Superior temporal gyrus (tissue), 1 donor: ENCODE data around the gene HACD2.
"Not testable (repeated sequence)": the region's sequence is repeated elsewhere in the genome, so short reads cannot be mapped to it uniquely, and the experiment has no call there.

Experiments used
- DNase-seq: peaks from one replicate; pipeline ENCODE4 v3.0.0-alpha.2; 2016; ENCODE audit errors: extremely low spot score

Gene HACD2

DNA sequence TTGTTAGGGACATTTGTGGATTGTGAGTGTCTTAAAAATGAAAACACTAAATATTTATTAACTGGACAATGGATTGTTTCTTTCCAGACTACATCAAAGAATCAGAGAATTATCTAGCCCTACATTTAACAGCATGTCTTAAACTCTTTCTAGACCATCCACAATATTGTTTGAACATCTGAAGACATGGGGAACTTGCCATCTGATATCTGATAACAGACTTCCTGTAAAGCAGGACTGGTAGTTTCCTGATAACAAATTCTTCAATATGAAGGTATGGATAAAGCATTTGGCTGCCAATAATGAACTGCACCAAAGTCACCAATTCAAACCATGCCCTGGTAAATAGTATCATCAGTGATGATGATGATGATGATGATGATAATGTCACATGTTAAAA lies 26.2 kb upstream of the HACD2 start:
- no peak for DNase-seq

DNA sequence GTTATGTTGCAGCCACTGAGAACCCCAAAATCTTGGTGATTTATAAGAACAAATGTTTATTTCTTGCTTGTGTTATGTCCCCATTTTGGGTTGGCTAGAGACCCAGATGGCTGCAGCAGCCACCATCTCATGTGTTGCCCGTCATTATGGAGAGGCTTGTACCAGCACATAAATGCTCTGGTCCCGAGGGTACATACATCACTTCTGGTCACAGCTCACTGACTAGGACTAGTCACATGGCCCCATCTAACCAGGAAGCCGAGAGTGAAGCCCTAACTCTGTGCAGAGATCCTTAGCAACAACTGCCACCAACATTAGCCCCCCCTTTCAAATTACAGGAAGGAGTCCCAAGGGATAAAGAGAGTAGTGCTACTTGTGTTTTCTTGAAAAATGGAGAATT lies 25.5 kb upstream of the HACD2 start:
- no peak for DNase-seq

GRCh38 chr3:123609063-123609462 lies 24.2 kb upstream of the HACD2 start:
- no peak for DNase-seq

- no peak for DNase-seq
These were observed 23.5 kb upstream of the HACD2 start for GRCh38 chr3:123608263-123608937.

DNA sequence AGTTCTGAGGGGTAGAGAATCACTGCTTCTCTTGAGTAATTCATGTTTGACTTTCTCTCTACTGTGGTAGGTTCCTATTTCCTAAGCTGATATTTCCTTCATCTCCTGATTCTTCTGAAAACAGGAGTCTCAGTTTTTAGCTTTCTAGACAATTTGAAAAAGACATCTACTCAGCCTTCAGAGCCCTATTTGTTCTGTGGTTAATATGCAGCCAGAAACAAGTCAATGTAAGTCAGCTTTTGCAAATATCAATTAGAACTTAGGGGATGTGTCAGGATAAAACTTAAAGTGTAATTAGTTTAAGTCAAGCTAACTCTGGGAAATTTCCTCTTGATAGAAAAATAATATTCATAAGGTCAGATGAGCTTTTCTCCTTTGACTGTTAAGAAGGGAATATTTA lies 21.7 kb upstream of the HACD2 start:
- DNase-seq = no peak

DNA sequence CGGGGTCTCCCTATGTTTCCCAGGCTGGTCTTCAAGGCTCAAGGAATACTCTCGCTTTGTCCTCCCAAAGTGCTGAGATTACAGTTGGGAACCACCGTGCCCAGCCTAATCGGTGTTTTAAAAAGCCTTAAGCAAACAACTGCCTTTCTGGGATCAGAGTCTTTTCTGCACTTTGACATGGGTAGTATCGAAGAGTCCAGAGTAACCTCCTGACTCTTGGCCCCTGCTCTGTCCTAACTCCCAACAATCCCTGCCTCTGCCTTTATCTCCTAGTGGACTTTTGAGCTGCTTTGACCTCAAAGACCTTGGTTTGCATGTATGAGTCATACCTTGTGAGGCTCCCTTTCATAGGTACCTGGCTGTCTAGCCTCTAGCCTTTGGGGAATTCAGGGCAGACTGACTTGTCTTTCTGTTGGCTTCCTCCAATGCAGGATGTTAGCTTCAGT lies 21.0 kb upstream of the HACD2 start:
- DNase-seq = no peak

DNA sequence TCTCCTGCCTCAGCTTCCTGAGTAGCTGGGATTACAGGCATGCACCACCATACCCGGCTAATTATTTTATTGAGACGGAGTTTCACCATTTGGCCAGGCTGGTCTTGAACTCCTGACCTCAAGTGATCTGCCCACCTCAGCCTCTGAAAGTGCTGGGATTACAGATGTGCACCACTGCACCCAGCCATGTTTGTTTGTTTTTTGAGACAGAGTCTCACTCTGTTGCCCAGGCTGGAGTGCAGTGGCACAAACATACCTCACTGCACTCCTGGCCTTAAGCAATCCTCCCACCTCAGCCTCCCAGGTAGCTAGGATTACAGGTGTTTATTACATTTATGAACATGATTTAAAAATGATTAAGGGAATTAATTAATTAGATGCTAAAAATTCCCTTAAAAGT lies 18.3 kb upstream of the HACD2 start:
- DNase-seq = not testable (repeated sequence)

DNA sequence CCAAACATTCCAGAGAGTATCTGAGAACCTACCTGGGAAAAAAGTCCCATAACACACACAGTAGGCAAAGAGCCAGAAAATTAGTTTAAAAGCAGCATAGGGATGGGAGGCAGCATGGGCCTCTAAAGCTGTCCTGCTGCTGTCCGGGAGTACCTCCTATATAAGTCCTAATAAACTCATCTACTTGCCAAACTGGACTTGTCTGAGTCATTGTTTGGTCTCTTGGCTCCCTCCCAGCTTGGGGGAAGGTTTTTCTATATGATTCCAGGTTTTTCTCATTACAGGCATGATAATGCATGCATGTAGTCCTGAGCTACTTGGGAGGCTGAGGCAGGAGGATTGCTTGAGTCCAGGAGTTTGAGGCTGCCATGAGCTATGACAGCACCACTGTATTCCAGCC lies 17.5 kb upstream of the HACD2 start:
- DNase-seq = no peak

GRCh38 chr3:123600863-123601262 lies 16.0 kb upstream of the HACD2 start:
- DNase-seq = not testable (repeated sequence)

GRCh38 chr3:123597561-123597960 lies 12.7 kb upstream of the HACD2 start:
- no peak for DNase-seq

DNA sequence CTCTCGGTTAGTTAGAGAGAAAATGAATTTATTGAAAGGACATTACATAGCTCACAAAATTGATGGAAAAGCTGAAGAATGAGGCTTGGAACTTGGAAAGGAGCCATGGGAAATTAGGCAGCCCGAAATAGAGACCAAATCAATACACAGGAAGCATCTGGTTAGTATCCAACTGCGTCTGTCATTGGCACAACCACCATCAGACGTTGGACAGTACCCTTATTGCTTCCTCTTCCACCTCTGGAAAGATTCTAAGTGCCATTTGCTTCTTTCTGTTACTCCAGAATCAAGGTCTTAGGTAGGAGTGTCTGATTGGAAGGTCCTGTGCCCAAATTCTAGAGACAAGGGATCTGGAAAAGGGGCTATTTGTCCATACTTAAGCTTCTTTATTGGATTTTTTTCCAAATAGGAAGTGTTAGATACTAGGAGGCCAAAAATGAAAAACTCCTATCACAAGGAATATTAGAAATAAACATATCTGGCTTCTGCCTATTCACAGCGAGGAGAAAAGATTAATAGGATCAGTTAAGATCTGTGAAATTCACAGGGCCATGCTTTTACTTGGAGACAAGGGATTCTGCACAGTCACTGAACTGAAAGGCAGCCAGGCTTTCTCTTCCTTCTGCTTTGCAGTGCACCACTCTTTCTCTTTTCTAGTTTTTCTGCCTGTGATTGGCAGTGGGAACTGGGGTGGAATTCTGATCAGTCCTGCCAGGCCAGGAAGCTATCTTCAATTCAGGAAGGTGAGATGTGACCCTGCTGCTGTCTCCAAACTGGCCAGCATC lies 10.7 kb upstream of the HACD2 start:
- no peak for DNase-seq

DNA sequence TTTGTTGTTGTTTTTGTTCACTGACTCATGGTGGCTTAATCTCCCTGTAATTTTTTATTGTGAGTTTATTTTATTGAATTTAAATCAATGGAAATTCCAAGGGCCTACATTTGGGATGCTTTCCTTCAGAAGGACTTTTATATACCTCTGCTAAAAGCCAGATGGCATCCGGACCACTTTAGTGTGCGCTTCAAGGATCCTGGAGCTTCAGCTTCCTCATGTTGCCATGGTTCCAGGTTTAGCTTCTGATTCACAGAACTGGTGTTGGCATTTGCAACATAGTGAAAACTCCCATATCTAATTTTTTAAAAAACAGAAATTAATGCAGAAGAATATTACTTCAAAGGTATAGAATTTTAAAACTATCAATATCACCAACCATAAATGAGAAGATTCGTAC lies 8.5 kb upstream of the HACD2 start:
- no peak for DNase-seq

DNA sequence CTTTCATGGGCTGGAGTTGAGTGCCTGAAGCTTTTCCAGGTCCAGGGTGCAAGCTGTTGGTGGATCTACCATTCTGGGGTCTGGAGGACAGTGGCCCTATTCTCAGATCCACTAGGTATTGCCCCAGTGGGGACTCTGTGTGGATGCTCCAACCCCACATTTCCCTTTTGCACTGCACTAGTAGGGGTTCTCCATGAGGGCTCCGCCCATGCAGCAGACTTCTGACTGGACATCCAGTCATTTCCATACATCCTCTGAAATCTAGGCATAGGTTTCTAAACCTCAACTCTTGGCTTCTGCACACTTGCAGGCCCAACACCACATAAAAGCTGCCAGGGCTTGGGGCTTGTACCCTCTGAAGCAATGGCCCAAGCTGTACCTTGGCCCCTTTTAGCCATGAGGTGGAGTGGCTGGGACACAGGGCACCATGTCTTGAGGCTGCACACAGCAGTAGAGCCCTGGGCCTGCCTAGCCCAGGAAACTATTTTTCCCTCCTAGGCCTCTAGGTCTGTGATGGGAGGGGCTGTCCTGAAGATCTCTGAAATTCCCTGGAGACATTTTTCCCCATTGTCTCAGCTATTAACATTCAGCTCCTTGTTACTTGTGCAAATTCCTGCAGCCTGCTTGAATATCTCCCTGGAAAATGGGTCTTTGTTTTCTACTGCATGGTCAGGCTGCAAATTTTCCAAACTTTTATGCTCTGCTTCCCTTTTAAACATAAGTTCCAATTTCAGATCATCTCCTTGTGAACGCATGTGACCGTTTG lies 6.0 kb upstream of the HACD2 start:
- DNase-seq = no peak

DNA sequence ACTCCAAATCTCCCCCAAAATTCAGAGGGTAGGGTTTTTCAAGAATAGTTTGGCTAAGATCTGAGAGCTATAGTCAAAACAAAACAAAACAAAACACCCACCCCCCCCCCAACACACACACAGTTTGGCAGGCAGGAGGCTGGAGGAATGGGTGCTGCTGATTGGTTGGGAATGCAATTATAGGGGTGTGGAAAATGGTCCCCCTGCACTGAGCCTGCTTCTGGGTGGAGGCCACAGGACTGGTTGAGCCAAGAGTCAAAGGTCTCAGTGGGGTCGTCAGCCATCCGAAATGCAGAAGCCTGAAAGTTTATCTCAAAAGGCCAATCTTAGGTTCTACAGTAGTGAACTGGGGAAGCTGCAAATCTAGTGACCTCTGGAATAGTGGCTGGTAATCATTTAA lies 2.5 kb upstream of the HACD2 start:
- no peak for DNase-seq

GRCh38 chr3:123586968-123587367 lies 2.1 kb upstream of the HACD2 start:
- no peak for DNase-seq

DNA sequence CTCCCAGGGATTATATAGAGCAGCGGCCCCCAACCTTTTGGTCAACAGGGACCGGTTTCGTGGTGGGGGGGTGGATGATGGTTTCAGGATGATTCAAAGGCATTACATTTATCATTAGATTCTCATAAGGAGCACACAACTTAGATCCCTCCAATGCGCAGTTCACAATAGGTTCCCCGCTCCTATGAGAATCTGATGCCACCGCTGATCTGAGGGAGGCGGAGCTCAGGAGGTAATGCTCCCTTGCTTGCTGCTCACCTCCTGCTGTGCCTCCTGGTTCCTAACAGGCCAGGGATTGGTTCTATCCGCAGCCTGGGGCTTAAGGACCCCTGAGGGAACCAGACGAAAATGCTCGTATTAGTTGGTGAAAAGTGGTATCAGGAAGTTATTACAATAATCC lies 1.3 kb upstream of the HACD2 start:
- DNase-seq = peak; percentile 55

GRCh38 chr3:123584284-123584987 lies 417 bp downstream of the HACD2 start:
- peak; percentile 51 for DNase-seq

GRCh38 chr3:123583561-123583960 lies 1.3 kb downstream of the HACD2 start:
- DNase-seq = no peak

DNA sequence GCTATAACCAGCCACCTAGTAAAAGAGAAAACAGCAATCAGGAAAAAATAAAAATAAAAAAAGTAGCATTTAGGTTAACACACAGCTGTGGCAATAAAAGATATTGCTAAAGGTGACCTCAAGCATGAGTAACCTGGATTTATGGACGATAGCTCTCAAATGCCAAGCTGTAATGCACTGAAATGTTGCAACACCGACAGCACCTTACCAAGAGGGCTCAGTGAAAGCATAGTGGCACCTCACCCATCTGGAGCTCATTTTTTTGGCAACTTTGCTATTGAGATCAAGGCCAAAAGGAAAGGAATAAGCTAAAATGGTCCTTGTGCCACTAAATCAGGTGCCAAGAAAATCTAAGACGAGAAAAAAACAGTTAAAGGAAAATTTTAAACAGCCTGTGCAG lies 2.5 kb downstream of the HACD2 start:
- no peak for DNase-seq

DNA sequence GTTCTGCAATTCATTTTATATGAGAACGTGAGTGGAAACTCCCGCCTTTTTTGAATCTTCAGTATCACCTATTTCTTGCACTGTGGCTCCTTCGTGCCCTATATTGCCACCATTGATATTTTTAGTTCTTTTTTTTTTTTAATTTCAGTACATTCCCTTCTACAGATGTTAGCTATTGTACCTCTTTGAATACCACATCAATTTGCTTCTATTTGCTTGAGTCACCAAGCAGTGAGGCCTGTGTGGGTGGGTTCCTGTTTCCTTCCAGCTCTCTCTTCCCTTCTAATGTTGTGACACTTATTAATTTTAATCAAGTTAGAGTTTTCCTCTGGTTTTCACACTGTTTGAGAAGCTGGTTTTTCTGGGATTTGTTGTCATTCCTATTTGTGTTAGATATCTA lies 8.7 kb downstream of the HACD2 start:
- no peak for DNase-seq

- DNase-seq = no peak
These were observed 12.9 kb downstream of the HACD2 start for GRCh38 chr3:123571973-123572365.
